A549 (cell line): Measurements from ENCODE around the gene APPL1. TPM values are rescaled to one million over a fixed set of nuclear protein-coding genes. Genes with fewer than 3 reads are reported as not detected.
"Not testable (repeated sequence)": the region's sequence is repeated elsewhere in the genome, so short reads cannot be mapped to it uniquely, and the experiment has no call there.

Source experiments
- ATAC-seq, 2 experiments: fragments of 200-7000 bp in 1 of 2; fragments of >200 bp in 1 of 2; cut with Nextera tagmentation in 1 of 2; cut with Tn5 transposase in 1 of 2; 3 replicates each; pipeline versions ENCODE4 v1.8.0 to v1.9.1; 2018 to 2020; ENCODE audit warnings: mild to moderate bottlenecking in 1 of 2, moderate library complexity in 1 of 2
- CTCF ChIA-PET: fragments of 300-600 bp; sonication (Branson Sonifier 250); formaldehyde crosslinking; extraction: SDS; loops from one replicate; lab custom pipeline; 2021; ENCODE audit warnings: antibody characterized with exemption, inconsistent platforms; lab: Yijun Ruan, JAX
- POLR2A ChIA-PET: fragments of 350-600 bp; formaldehyde crosslinking; extraction: SDS; loops from one replicate; lab custom pipeline; 2021; ENCODE audit warnings: antibody characterized with exemption, inconsistent platforms; lab: Yijun Ruan, JAX
- DNase-seq, 2 experiments: peaks; one replicate each; pipeline versions ENCODE4 v3.0.0 to v3.0.0-alpha.2; 2011 to 2016; ENCODE audit warnings: low read depth in 1 of 2, low spot score in 1 of 2
- FAIRE-seq: peaks from 2 replicates; lab custom pipeline; 2011; peaks lifted over from hg19 to GRCh38; lab: Jason Lieb, UNC
- H3K27ac ChIP-seq, 2 experiments: fragments of >200 bp; sonication (Bioruptor Twin); formaldehyde crosslinking; 3 replicates each; pipeline ENCODE4 v1.5.1; 2016 to 2017
- H3K4me1 ChIP-seq: fragments of >200 bp; sonication (Bioruptor Twin); formaldehyde crosslinking; 3 replicates; pipeline ENCODE4 v1.6.1; 2016
- H3K4me2 ChIP-seq: fragments of >200 bp; sonication (Bioruptor Twin); formaldehyde crosslinking; 3 replicates; pipeline ENCODE4 v1.6.1; 2016
- H3K4me3 ChIP-seq: fragments of >200 bp; sonication (Bioruptor Twin); formaldehyde crosslinking; 3 replicates; pipeline ENCODE4 v1.5.1; 2016
- H3K9me3 ChIP-seq: fragments of >200 bp; sonication (Bioruptor Twin); formaldehyde crosslinking; 3 replicates; pipeline ENCODE4 v1.6.1; 2016
- BHLHE40 ChIP-seq: IDR thresholded peaks from 2 replicates; pipeline ENCODE4 v1.6.1; 2012; ENCODE audit warnings: low read depth, low read length, inconsistent platforms
- EHF ChIP-seq: fragments of 250-450 bp; sonication (Bioruptor Pico); IDR thresholded peaks from 2 replicates; pipeline ENCODE4 v1.5.0; 2020; ENCODE audit warnings: mild to moderate bottlenecking
- ELK1 ChIP-seq: fragments of 150-350 bp; IDR thresholded peaks from 2 replicates; pipeline ENCODE4 v1.6.1; 2014; ENCODE audit warnings: low read depth, mild to moderate bottlenecking, low read length
- FOSB ChIP-seq: fragments of 250-450 bp; sonication (Bioruptor Pico); IDR thresholded peaks from 2 replicates; pipeline ENCODE4 v1.5.0; 2020; ENCODE audit warnings: mild to moderate bottlenecking, moderate library complexity
- FOSL2 ChIP-seq, 2 experiments: fragments of 450-650 bp in 1 of 2; fragments of >200 bp in 1 of 2; sonication (Bioruptor Twin) in 1 of 2; formaldehyde crosslinking; IDR thresholded peaks; 2 replicates each; pipeline versions ENCODE4 v1.5.0 to v1.6.1; 2016 to 2020; ENCODE audit warnings: mild to moderate bottlenecking in 1 of 2, moderate library complexity in 1 of 2
- HDAC2 ChIP-seq: fragments of 200-600 bp; sonication (generic); IDR thresholded peaks from 2 replicates; pipeline ENCODE4 v1.6.1; 2016
- HOXB13 ChIP-seq: fragments of 250-450 bp; sonication (Bioruptor Pico); IDR thresholded peaks from 2 replicates; pipeline ENCODE4 v1.5.0; 2020; ENCODE audit warnings: low read depth, mild to moderate bottlenecking, moderate library complexity
- JUN ChIP-seq, 2 experiments: fragments of >200 bp; sonication (Bioruptor Twin); formaldehyde crosslinking; IDR thresholded peaks; 2 replicates in 1 of 2; 3 replicates in 1 of 2; pipeline ENCODE4 v1.6.1; 2016 to 2017
- JUNB ChIP-seq: fragments of >200 bp; sonication (Bioruptor Twin); formaldehyde crosslinking; IDR thresholded peaks from 2 replicates; pipeline ENCODE4 v1.6.1; 2016
- MAX ChIP-seq: IDR thresholded peaks from 2 replicates; pipeline ENCODE4 v1.6.1; 2012
- PHF8 ChIP-seq: fragments of 200-600 bp; sonication (generic); IDR thresholded peaks from 2 replicates; pipeline ENCODE4 v1.6.1; 2016; ENCODE audit warnings: low read depth, mild to moderate bottlenecking, antibody characterized with exemption, moderate library complexity, borderline replicate concordance
- USF2 ChIP-seq: fragments of 450-650 bp; IDR thresholded peaks from 2 replicates; pipeline ENCODE4 v1.6.1; 2014; ENCODE audit warnings: antibody characterized with exemption
- WGBS: methylation state at CpG from one replicate; pipeline ENCODE4 v1.1.6; 2017; ENCODE audit errors: missing lambda C conversion rate; 5-methylcytosine and 5-hydroxymethylcytosine counted together
- polyA plus RNA-seq, 4 experiments: library from polyadenylated mRNA; depleted of rRNA in 3 of 4; stranded (reverse); fragments of >200 nt; fragmentation: RNase III in 1 of 4; extraction: RNeasy Plus Mini Kit Qiagen cat#74134 plus additional on column Dnase treatment in 1 of 4; gene quantifications; 2 replicates in 3 of 4; 3 replicates in 1 of 4; pipeline ENCODE4 v1.2.3, GENCODE V29; 2011 to 2017

APPL1 gene
- polyA plus RNA-seq, 2 of the 4 experiments (the other 2 are of a cell fraction) = 14.3 to 30.3 TPM

- Histone ChIP-seq H3K4me1 (no peaks in the 10 kb centered on the region), H3K27ac (no peak within 1 kb of the TSS), H3K4me2 (no peak within 1 kb of the TSS), H3K9me3 (no peaks in the 10 kb centered on the region), H3K4me3 (no peak within 1 kb of the TSS)
- DNase-seq (no peak), ATAC-seq (no peak), FAIRE-seq (no peak)
- TF ChIP-seq HOXB13 (CRISPR knock-in tag) (no peak), EHF (CRISPR knock-in tag) (no peak), FOSB (no peak), JUN (IDR thresholded peaks at IDR 0.05) (no peak)
- ChIA-PET POLR2A (no interaction called here), CTCF (no interaction called here)
- WGBS = 77% methylated on average over 1 of the region's 1 CpG
Observed at GRCh38 chr3:57292159-57292896, 64.8 kb downstream of the APPL1 start, which contains the start of gene ASB14. ASB14 (minus strand) TSS chr3:57292685; CDS start chr3:57292033, 652 bp downstream.

GRCh38 chr3:57292897-57293526, 65.5 kb downstream of the APPL1 start:
- no peak for DNase-seq
- Histone ChIP-seq H3K4me2 (no peak overlapping the region), H3K4me1 (no peaks in the 10 kb centered on the region), H3K27ac (no peak overlapping the region), H3K9me3 (no peaks in the 10 kb centered on the region), H3K4me3 (no peak overlapping the region)
- CTCF ChIA-PET = no interaction called here
- no peak for FAIRE-seq
- 87% methylated on average over 4 of the region's 4 CpGs for WGBS
- POLR2A ChIA-PET = no interaction called here
- no peak for ATAC-seq
- TF ChIP-seq HDAC2 (no peak), EHF (CRISPR knock-in tag) (no peak), MAX (no peak), JUNB (no peak), BHLHE40 (no peak), ELK1 (no peak), HOXB13 (CRISPR knock-in tag) (no peak), PHF8 (no peak)
- TF ChIP-seq, all 56 proteins: peak for 0

- no peak overlapping the region for H3K4me2 ChIP-seq
- POLR2A ChIA-PET = no interaction called here
- CTCF ChIA-PET = no interaction called here
- 33% methylated on average over 1 of the region's 1 CpG for WGBS
- TF ChIP-seq FOSL2 (IDR thresholded peaks at IDR 0.05) (no peak), FOSL2 (CRISPR knock-in tag; IDR thresholded peaks at IDR 0.05) (peak; percentile 69), USF2 (peak; percentile 66; the same call in 1 of the 2 replicates), PHF8 (no peak)
- 0 out of 3 replicates have a peak, but pooled peaks cover 4% of the 10 kb centered on the region for H3K4me1 ChIP-seq
- H3K27ac ChIP-seq = no peak overlapping the region
- no peak overlapping the region for H3K4me3 ChIP-seq
- no peaks in the 10 kb centered on the region for H3K9me3 ChIP-seq
- ATAC-seq (peak; percentile 90 to 99), FAIRE-seq (no peak), DNase-seq (peak; percentile 27 to 36)
Observed at GRCh38 chr3:57298041-57298440, 70.5 kb downstream of the APPL1 start.

GRCh38 chr3:57303520-57303919, 76.0 kb downstream of the APPL1 start:
- POLR2A ChIA-PET, ATAC-seq, H3K4me1 ChIP-seq, H3K4me3 ChIP-seq, DNase-seq, H3K9me3 ChIP-seq, H3K27ac ChIP-seq, CTCF ChIA-PET, H3K4me2 ChIP-seq, FAIRE-seq: not testable (repeated sequence)
- 76% methylated on average over 7 of the region's 7 CpGs for WGBS
